GM06990 (cell line): ENCODE results near the gene ZACN.

ENCODE experiments used
- DNase-seq: peaks from one replicate; pipeline ENCODE4 v3.0.0-alpha.2; 2011; ENCODE audit not compliant: insufficient read length; ENCODE audit errors: extremely low read depth
- H3K27me3 ChIP-seq: replicated peaks from 2 replicates; pipeline ENCODE4 v1.6.0; 2011; ENCODE audit warnings: low read length; ENCODE audit not compliant: control insufficient read depth, insufficient read depth
- H3K36me3 ChIP-seq: 2 replicates; pipeline ENCODE4 v1.5.1; 2011; ENCODE audit warnings: low read length; ENCODE audit not compliant: control insufficient read depth, insufficient read depth
- H3K4me3 ChIP-seq: replicated peaks from 2 replicates; pipeline ENCODE4 v1.5.1; 2011; ENCODE audit warnings: low read depth, mild to moderate bottlenecking, control low read depth, low read length
- CTCF ChIP-seq: IDR thresholded peaks from 2 replicates; pipeline ENCODE4 v1.5.1; 2011; ENCODE audit warnings: low read length, control low read depth, mild to moderate bottlenecking, inconsistent platforms; ENCODE audit not compliant: insufficient read depth, poor library complexity, severe bottlenecking

The ZACN gene

GRCh38 chr17:76063875-76064546, 15.0 kb upstream of the ZACN start:
- TF ChIP-seq CTCF, result no peak
- H3K36me3 ChIP-seq, result peaks cover 25% of the 10 kb centered on the region
- no peak for DNase-seq

GRCh38 chr17:76065775-76066174, 13.2 kb upstream of the ZACN start:
- Histone ChIP-seq H3K4me3 (no peak overlapping the region), H3K36me3 (peaks cover 21% of the 10 kb centered on the region), H3K27me3 (no peaks in the 10 kb centered on the region)
- TF ChIP-seq CTCF, result no peak
- DNase-seq, result no peak

More at GRCh38 chr17:76063875-76064546, 15.0 kb upstream of the ZACN start:
- Histone ChIP-seq H3K27me3 (no peaks in the 10 kb centered on the region), H3K4me3 (no peak overlapping the region)

GRCh38 chr17:76071531-76072147, 7.3 kb upstream of the ZACN start:
- no peak for DNase-seq
- no peak for TF ChIP-seq CTCF
- Histone ChIP-seq H3K27me3 (peaks cover 3% of the 10 kb centered on the region), H3K4me3 (peak overlapping the region; percentile 99), H3K36me3 (peaks cover 8% of the 10 kb centered on the region)

- H3K4me3 ChIP-seq, result peak within 1 kb of the TSS; percentile 99
- peak; percentile 89 for DNase-seq
- H3K27me3 ChIP-seq, result peaks cover 7% of the 10 kb centered on the region
- no peak for TF ChIP-seq CTCF
- peaks cover 7% of the 10 kb centered on the region for H3K36me3 ChIP-seq
These were observed 6.7 kb upstream of the ZACN start, which contains the start of gene SRP68 for GRCh38 chr17:76072148-76072858. TSS of gene SRP68 (minus strand) at chr17:76072517. CDS start at chr17:76072491, 26 bp downstream.

- no peak for TF ChIP-seq CTCF
- peaks cover 9% of the 10 kb centered on the region for H3K27me3 ChIP-seq
- H3K36me3 ChIP-seq, result no peaks in the 10 kb centered on the region
- DNase-seq, result no peak
- no peak within 1 kb of the TSS for H3K4me3 ChIP-seq
These were observed 4.3 kb upstream of the ZACN start, which contains the start of gene GALR2 for GRCh38 chr17:76074390-76075363. TSS of gene GALR2 (plus strand) at chr17:76074781. CDS start at chr17:76074884, 103 bp downstream.
